HG03103 (cell line): Measurements from ENCODE around the gene PLEKHA7.

Experiments
- ATAC-seq: cut with Tn5 transposase; IDR thresholded peaks from one replicate; pipeline ENCODE4 v1.9.1; 2021; ENCODE audit warnings: low read depth; ENCODE audit not compliant: unreplicated experiment

The PLEKHA7 gene

GRCh38 chr11:16946477-16947282 is 67.5 kb downstream of the PLEKHA7 start:
- ATAC-seq: peak; percentile 41

- peak; percentile 87 for ATAC-seq
Observed at GRCh38 chr11:16945671-16946469, 68.3 kb downstream of the PLEKHA7 start.

- no peak for ATAC-seq
Observed at GRCh38 chr11:16942911-16943310, 71.3 kb downstream of the PLEKHA7 start.

- ATAC-seq: no peak
Observed at GRCh38 chr11:16942342-16942741, 71.9 kb downstream of the PLEKHA7 start.

- ATAC-seq: no peak
Observed at GRCh38 chr11:16941935-16942334, 72.3 kb downstream of the PLEKHA7 start.

- ATAC-seq: no peak
Observed at GRCh38 chr11:16938061-16938460, 76.2 kb downstream of the PLEKHA7 start.

GRCh38 chr11:16936643-16937042 is 77.6 kb downstream of the PLEKHA7 start:
- ATAC-seq: no peak

GRCh38 chr11:16935518-16936302 is 78.5 kb downstream of the PLEKHA7 start:
- no peak for ATAC-seq

- no peak for ATAC-seq
Observed at GRCh38 chr11:16933756-16934603, 80.2 kb downstream of the PLEKHA7 start.

GRCh38 chr11:16933291-16933690 is 80.9 kb downstream of the PLEKHA7 start:
- ATAC-seq: no peak

GRCh38 chr11:16928044-16928443 is 86.2 kb downstream of the PLEKHA7 start:
- no peak for ATAC-seq

GRCh38 chr11:16926883-16927626 is 87.2 kb downstream of the PLEKHA7 start:
- ATAC-seq: no peak

- no peak for ATAC-seq
Observed at GRCh38 chr11:16925561-16926065, 88.6 kb downstream of the PLEKHA7 start.

GRCh38 chr11:16924826-16925560 is 89.2 kb downstream of the PLEKHA7 start:
- ATAC-seq: no peak

- ATAC-seq: no peak
Observed at GRCh38 chr11:16924462-16924825, 89.8 kb downstream of the PLEKHA7 start.

- ATAC-seq: no peak
Observed at GRCh38 chr11:16923987-16924386, 90.2 kb downstream of the PLEKHA7 start.

GRCh38 chr11:16921668-16922067 is 92.5 kb downstream of the PLEKHA7 start:
- no peak for ATAC-seq

- ATAC-seq: no peak
Observed at GRCh38 chr11:16921019-16921418, 93.2 kb downstream of the PLEKHA7 start.

GRCh38 chr11:16920559-16920958 is 93.7 kb downstream of the PLEKHA7 start:
- no peak for ATAC-seq
